K562 (cell line): ENCODE measurements around the gene PRC1. TPM values are rescaled to one million over a fixed set of nuclear protein-coding genes. Genes with fewer than 3 reads are reported as not detected.

ENCODE experiments used
- ADNP ChIP-seq: fragments of 200-800 bp; sonication (Bioruptor generic); IDR thresholded peaks from 2 replicates; pipeline ENCODE4 v1.6.1; 2016; ENCODE audit warnings: missing genetic modification characterization, missing compliant biosample characterization
- CREM ChIP-seq: IDR thresholded peaks from 2 replicates; pipeline ENCODE4 v1.6.1; 2014; ENCODE audit warnings: antibody characterized with exemption, low read depth
- E2F6 ChIP-seq, 2 experiments: IDR thresholded peaks; 2 replicates each; pipeline ENCODE4 v1.6.1; 2011; ENCODE audit warnings: borderline replicate concordance in 1 of 2, control low read depth in 1 of 2, low read depth in 1 of 2, low read length in 1 of 2, mild to moderate bottlenecking in 1 of 2, mixed read lengths in 1 of 2, moderate library complexity in 1 of 2; ENCODE audit not compliant: insufficient read depth in 1 of 2, insufficient read length in 1 of 2, poor library complexity in 1 of 2, severe bottlenecking in 1 of 2; ENCODE audit errors: extremely low read depth in 1 of 2
- ETS2 ChIP-seq: IDR thresholded peaks from 2 replicates; pipeline ENCODE4 v1.6.1; 2016; ENCODE audit warnings: borderline replicate concordance, missing genetic modification characterization, mild to moderate bottlenecking, moderate library complexity, missing compliant biosample characterization; ENCODE audit not compliant: poor library complexity, severe bottlenecking
- HNRNPLL ChIP-seq: fragments of 200-400 bp; formaldehyde crosslinking; IDR thresholded peaks from 2 replicates; pipeline ENCODE4 v1.6.1; 2017; ENCODE audit warnings: low read length, low read depth, mild to moderate bottlenecking; ENCODE audit not compliant: poor library complexity, severe bottlenecking
- LCOR ChIP-seq: sonication (generic); formaldehyde crosslinking; IDR thresholded peaks from 2 replicates; pipeline ENCODE4 v1.8.0; 2022; ENCODE audit warnings: mild to moderate bottlenecking, missing genetic modification reagents
- MITF ChIP-seq: IDR thresholded peaks from 2 replicates; pipeline ENCODE4 v1.6.1; 2014; ENCODE audit warnings: antibody characterized with exemption
- MXI1 ChIP-seq: IDR thresholded peaks from 2 replicates; pipeline ENCODE4 v1.6.1; 2011; ENCODE audit warnings: low read depth, mild to moderate bottlenecking, improper control_type of control experiment, low read length
- NFATC3 ChIP-seq: fragments of 450-650 bp; IDR thresholded peaks from 2 replicates; pipeline ENCODE4 v1.6.1; 2017; ENCODE audit warnings: mild to moderate bottlenecking
- RB1 ChIP-seq: fragments of 450-650 bp; IDR thresholded peaks from 2 replicates; pipeline ENCODE4 v1.6.1; 2017; ENCODE audit warnings: low read depth, mild to moderate bottlenecking
- RREB1 ChIP-seq: fragments of 250-450 bp; sonication (Bioruptor Pico); IDR thresholded peaks from 2 replicates; pipeline ENCODE4 v1.4.0; 2020
- SLC30A9 ChIP-seq: fragments of 250-450 bp; sonication (Bioruptor Pico); IDR thresholded peaks from 2 replicates; pipeline ENCODE4 v1.8.0; 2022; ENCODE audit warnings: mild to moderate bottlenecking, moderate library complexity
- SMAD1 ChIP-seq: fragments of 150-350 bp; IDR thresholded peaks from 2 replicates; pipeline ENCODE4 v1.6.1; 2014; ENCODE audit warnings: low read length, low read depth; ENCODE audit not compliant: partially characterized antibody
- SMARCA5 ChIP-seq: fragments of 450-650 bp; IDR thresholded peaks from 2 replicates; pipeline ENCODE4 v1.6.1; 2016
- SREBF1 ChIP-seq: fragments of 150-350 bp; IDR thresholded peaks from 2 replicates; pipeline ENCODE4 v1.6.1; 2014; ENCODE audit warnings: antibody characterized with exemption, low read depth, low read length, borderline replicate concordance
- THRB ChIP-seq: fragments of 450-650 bp; formaldehyde crosslinking; conservative IDR thresholded peaks from 2 replicates; pipeline ENCODE4 v1.4.0; 2022; ENCODE audit warnings: mild to moderate bottlenecking, missing genetic modification characterization
- ZNF217 ChIP-seq: sonication (generic); formaldehyde crosslinking; IDR thresholded peaks from 2 replicates; pipeline ENCODE4 v1.8.0; 2022; ENCODE audit warnings: mild to moderate bottlenecking, missing genetic modification reagents
- ZNF263 ChIP-seq: sonication (generic); formaldehyde crosslinking; IDR thresholded peaks from 2 replicates; pipeline ENCODE4 v1.8.0; 2022; ENCODE audit warnings: mild to moderate bottlenecking, missing genetic modification reagents, borderline replicate concordance
- polyA plus RNA-seq, 8 experiments: library from polyadenylated mRNA; depleted of rRNA in 4 of 8; stranded (reverse) in 5 of 8; unstranded in 3 of 8; fragments of >200 nt; fragmentation: Nextera tagmentation in 2 of 8; fragmentation: Illumina TruSeq in 1 of 8; extraction: Ambion mirVana in 2 of 8; extraction: Trizol in 1 of 8; gene quantifications; 2 replicates each; pipeline versions ENCODE4 v1.2.1 to v1.2.3, GENCODE V29; 2011 to 2014; ENCODE audit warnings: inconsistent platforms in 1 of 8, missing spikeins in 1 of 8
- total RNA-seq, 7 experiments: library from RNA; depleted of rRNA in 6 of 7; stranded (reverse); fragments of >200 nt in 6 of 7; fragmentation: Illumina TruSeq in 2 of 7; extraction: Trizol in 2 of 7; gene quantifications; 2 replicates each; pipeline versions ENCODE4 v1.2.1 to v1.2.3, GENCODE V29; 2011 to 2021; ENCODE audit warnings: low replicate concordance in 1 of 7

The PRC1 gene
- total and polyA plus RNA-seq, 9 of the 15 experiments (the other 6 are each of a cell fraction or from before 2014, with no cell fraction given): 156 to 391 (median 240) TPM

- TF ChIP-seq ZNF217 (CRISPR knock-in tag): no peak
- TF ChIP-seq ADNP (tag): no peak
- no peak for TF ChIP-seq THRB
- TF ChIP-seq SMAD1: no peak
- TF ChIP-seq CREM: no peak
- no peak for TF ChIP-seq NFATC3
- TF ChIP-seq HNRNPLL: peak; percentile 57
- TF ChIP-seq RREB1 (CRISPR knock-in tag): no peak
- TF ChIP-seq SREBF1: no peak
- TF ChIP-seq ETS2: no peak
- TF ChIP-seq MXI1: no peak
- TF ChIP-seq SMARCA5: no peak
- TF ChIP-seq E2F6 (IDR thresholded peaks at IDR 0.05; ENCODE audit: borderline replicate concordance in 1 of 2, extremely low read depth in 1 of 2, insufficient read depth in 1 of 2, insufficient read length in 1 of 2, low read depth in 1 of 2, low read length in 1 of 2, poor library complexity in 1 of 2, severe bottlenecking in 1 of 2): peak in 1 of 2 experiments; percentile 8
- peak; percentile 43; the same call in 1 of the 2 replicates for TF ChIP-seq ZNF263 (CRISPR knock-in tag)
- no peak for TF ChIP-seq MITF
- TF ChIP-seq LCOR (CRISPR knock-in tag): no peak
- no peak for TF ChIP-seq RB1
- TF ChIP-seq SLC30A9 (CRISPR knock-in tag): no peak
These were observed 59.2 kb downstream of the PRC1 start, which contains the start of gene UNC45A (continued) for GRCh38 chr15:90934949-90935751.
